ENCODE results near the gene HSPA14.

Gene HSPA14

DNA sequence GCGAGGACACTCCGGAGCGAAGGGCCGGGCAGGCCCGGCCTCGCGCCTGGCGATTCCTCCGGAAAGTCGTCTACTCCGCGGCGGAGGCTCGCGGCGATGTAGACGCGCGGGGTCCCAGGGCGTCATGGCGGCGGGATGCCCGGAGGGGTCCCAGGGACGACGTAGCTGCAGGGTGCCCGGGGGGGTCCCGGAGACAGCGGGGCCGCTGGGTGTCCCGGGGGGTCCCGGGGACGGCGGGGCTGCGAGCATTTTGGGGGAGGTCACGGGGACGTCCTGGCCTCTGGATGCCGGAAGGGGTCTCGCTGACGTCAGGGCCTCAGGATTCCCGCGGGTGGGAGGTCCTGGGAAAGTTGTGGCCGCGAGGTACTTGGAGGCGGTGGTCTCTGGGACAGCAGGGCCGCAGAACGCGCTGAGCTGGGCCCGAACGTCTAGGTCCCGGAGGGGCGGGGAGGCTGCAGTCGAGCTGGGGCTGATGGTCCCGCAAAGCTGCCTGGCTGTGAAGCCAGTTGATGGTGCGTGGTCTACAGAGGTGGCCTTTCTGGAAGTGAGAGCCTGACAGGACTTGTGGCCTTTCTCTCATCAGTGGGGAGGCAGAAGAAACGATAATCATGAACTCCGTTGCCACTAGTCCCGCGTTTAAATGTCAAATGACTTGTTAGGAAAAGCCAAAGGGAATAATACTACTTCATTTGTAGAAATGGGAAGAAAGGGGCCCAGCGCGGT, 637 bp downstream of the HSPA14 start:
- H3K79me2 ChIP-seq (ENCODE audit: insufficient read depth, low read length): peaks cover 35% of the 10 kb centered on the region

DNA sequence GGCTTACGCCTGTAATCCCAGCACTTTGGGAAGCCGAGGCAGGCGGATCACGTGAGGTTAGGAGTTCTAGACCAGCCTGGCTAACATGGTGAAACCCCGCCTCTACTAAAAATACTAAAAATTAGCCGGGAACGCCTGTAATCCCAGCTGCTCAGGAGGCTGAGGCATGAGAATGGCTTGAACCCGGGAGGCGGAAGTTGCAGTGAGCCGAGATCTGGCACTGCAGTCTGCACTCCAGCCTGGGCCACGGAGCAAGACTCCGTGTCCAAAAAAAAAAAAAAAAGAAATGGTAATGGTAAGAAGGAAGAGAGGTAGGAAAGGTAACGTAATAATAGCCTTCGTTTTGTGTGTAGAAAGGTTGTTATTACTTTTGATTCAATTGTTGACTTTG, 1.2 kb downstream of the HSPA14 start:
- Histone ChIP-seq H2AFZ (ENCODE audit: low read depth, low read length, severe bottlenecking) (no peak overlapping the region), H3K4me2 (ENCODE audit: low read depth, low read length, poor library complexity, severe bottlenecking) (peak overlapping the region; percentile 71), H3K36me3 (ENCODE audit: low read length) (peaks cover 29% of the 10 kb centered on the region), H3K27ac (ENCODE audit: low read depth, low read length) (no peak overlapping the region), H3K4me3 (ENCODE audit: insufficient read depth, low read length, poor library complexity, severe bottlenecking) (peak overlapping the region; percentile 80), H4K20me1 (ENCODE audit: low read depth, low read length) (peaks cover 5% of the 10 kb centered on the region; the same call in 1 of the 2 replicates), H3K9ac (ENCODE audit: low read length) (peak overlapping the region; percentile 95), H3K27me3 (ENCODE audit: low read length) (no peaks in the 10 kb centered on the region), H3K79me2 (ENCODE audit: insufficient read depth, low read length) (peaks cover 40% of the 10 kb centered on the region), H3K9me2 (replicated peaks; ENCODE audit: insufficient read depth, low read length) (no peaks in the 10 kb centered on the region), H3F3A (ENCODE audit: insufficient read depth) (no peaks in the 10 kb centered on the region), H3K9me3 (ENCODE audit: insufficient read depth, low read length) (no peaks in the 10 kb centered on the region)
- TF ChIP-seq EZH2phosphoT487 (conservative IDR thresholded peaks at IDR 0.05; ENCODE audit: low read length) (no peak), CTCF (IDR thresholded peaks at IDR 0.05; ENCODE audit: insufficient read depth, low read length, poor library complexity, severe bottlenecking) (no peak)

More for the DNA sequence above, 637 bp downstream of the HSPA14 start:
- H3K9me3 ChIP-seq (ENCODE audit: insufficient read depth, low read length): no peaks in the 10 kb centered on the region
- H3K36me3 ChIP-seq (ENCODE audit: low read length): peaks cover 24% of the 10 kb centered on the region
- H3K27me3 ChIP-seq (ENCODE audit: low read length): no peaks in the 10 kb centered on the region
- peaks cover 2% of the 10 kb centered on the region; the same call in 1 of the 2 replicates for H4K20me1 ChIP-seq (ENCODE audit: low read depth, low read length)
- peak overlapping the region; percentile 74 for H2AFZ ChIP-seq (ENCODE audit: low read depth, low read length, severe bottlenecking)
- peak overlapping the region; percentile 80 for H3K4me3 ChIP-seq (ENCODE audit: insufficient read depth, low read length, poor library complexity, severe bottlenecking)
- H3K4me2 ChIP-seq (ENCODE audit: low read depth, low read length, poor library complexity, severe bottlenecking): peak overlapping the region; percentile 71
- no peaks in the 10 kb centered on the region for H3F3A ChIP-seq (ENCODE audit: insufficient read depth)
- peak overlapping the region; percentile 95 for H3K9ac ChIP-seq (ENCODE audit: low read length)
- peak overlapping the region; percentile 51 for H3K27ac ChIP-seq (ENCODE audit: low read depth, low read length)
- no peak for TF ChIP-seq CTCF (IDR thresholded peaks at IDR 0.05; ENCODE audit: insufficient read depth, low read length, poor library complexity, severe bottlenecking)
- TF ChIP-seq EZH2phosphoT487 (conservative IDR thresholded peaks at IDR 0.05; ENCODE audit: low read length): no peak
- H3K9me2 ChIP-seq (replicated peaks; ENCODE audit: insufficient read depth, low read length): no peaks in the 10 kb centered on the region

DNA sequence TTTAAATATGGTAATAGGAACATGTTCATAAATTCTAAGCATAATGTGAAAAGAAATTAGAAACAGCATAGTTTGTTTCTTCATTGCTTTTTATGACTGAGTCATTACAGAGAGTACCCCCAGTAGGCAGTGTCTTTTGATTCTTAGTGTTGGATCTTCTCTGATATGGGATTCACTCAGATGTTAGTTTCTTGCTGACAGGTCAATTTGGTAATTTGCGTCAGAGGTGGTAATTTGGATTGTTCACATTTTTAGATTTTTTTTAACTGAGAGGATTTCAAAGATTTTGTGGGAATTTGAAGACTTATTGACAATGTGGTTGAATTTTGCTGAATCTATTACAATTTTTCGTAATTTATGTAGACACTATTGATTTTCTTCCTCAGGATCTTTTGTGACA, 2.1 kb downstream of the HSPA14 start:
- TF ChIP-seq CTCF (IDR thresholded peaks at IDR 0.05; ENCODE audit: insufficient read depth, low read length, poor library complexity, severe bottlenecking): no peak
- TF ChIP-seq EZH2phosphoT487 (conservative IDR thresholded peaks at IDR 0.05; ENCODE audit: low read length): no peak
- Histone ChIP-seq H2AFZ (ENCODE audit: low read depth, low read length, severe bottlenecking) (no peak overlapping the region), H3K9ac (ENCODE audit: low read length) (no peak overlapping the region), H3K4me3 (ENCODE audit: insufficient read depth, low read length, poor library complexity, severe bottlenecking) (no peak overlapping the region), H3K79me2 (ENCODE audit: insufficient read depth, low read length) (peaks cover 42% of the 10 kb centered on the region), H3K9me3 (ENCODE audit: insufficient read depth, low read length) (no peaks in the 10 kb centered on the region), H3K27ac (ENCODE audit: low read depth, low read length) (no peak overlapping the region), H3F3A (ENCODE audit: insufficient read depth) (no peaks in the 10 kb centered on the region), H3K36me3 (ENCODE audit: low read length) (peaks cover 31% of the 10 kb centered on the region), H3K27me3 (ENCODE audit: low read length) (no peaks in the 10 kb centered on the region), H3K4me2 (ENCODE audit: low read depth, low read length, poor library complexity, severe bottlenecking) (peak overlapping the region; percentile 71), H4K20me1 (ENCODE audit: low read depth, low read length) (peaks cover 5% of the 10 kb centered on the region; the same call in 1 of the 2 replicates), H3K9me2 (replicated peaks; ENCODE audit: insufficient read depth, low read length) (no peaks in the 10 kb centered on the region)

Data from SU-DHL-6 (cell line).